ENCODE measurements around the gene TPST2.
"Not testable (repeated sequence)": the region's sequence is repeated elsewhere in the genome, so short reads cannot be mapped to it uniquely, and the experiment has no call there.

TPST2 gene

GRCh38 chr22:26528518-26528917, 61.4 kb downstream of the TPST2 start:
- DNase-seq = not testable (repeated sequence)

- DNase-seq = no peak
These were observed 62.1 kb downstream of the TPST2 start for GRCh38 chr22:26527574-26528465.

- no peak for DNase-seq
These were observed 62.8 kb downstream of the TPST2 start for GRCh38 chr22:26527167-26527566.

DNA sequence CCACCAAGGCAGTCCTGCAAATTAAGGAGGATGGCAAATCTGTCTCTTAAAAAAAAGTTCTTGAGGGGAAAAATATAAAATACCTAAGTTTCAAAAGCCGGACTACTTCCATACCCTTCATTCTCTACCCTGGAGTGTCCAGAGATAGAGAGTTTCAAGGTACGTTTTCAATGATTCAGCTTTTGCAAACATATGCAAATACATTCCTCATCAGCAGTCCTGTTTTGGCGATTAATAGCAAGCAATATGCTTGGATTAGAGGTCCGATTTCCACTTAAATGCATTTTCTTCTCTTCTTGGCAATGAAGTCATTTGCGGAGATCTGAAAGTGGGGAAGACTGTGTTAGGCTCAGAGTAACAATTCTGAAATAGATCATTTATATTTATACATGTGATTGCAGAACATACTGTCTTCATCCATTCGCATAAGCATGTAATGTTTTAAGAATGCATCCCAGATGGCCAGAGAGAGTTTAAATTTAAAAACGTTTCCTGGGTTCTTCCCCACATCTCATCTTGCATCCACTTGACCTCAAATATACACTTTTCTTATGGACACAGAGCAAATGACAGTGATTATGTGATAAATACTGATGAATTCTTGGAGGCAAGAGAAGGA, 63.9 kb downstream of the TPST2 start:
- DNase-seq = no peak

- DNase-seq = no peak
These were observed 65.1 kb downstream of the TPST2 start for GRCh38 chr22:26524870-26525269.

GRCh38 chr22:26522592-26522991, 67.3 kb downstream of the TPST2 start:
- DNase-seq = no peak

GRCh38 chr22:26522012-26522411, 67.9 kb downstream of the TPST2 start:
- DNase-seq = no peak

DNA sequence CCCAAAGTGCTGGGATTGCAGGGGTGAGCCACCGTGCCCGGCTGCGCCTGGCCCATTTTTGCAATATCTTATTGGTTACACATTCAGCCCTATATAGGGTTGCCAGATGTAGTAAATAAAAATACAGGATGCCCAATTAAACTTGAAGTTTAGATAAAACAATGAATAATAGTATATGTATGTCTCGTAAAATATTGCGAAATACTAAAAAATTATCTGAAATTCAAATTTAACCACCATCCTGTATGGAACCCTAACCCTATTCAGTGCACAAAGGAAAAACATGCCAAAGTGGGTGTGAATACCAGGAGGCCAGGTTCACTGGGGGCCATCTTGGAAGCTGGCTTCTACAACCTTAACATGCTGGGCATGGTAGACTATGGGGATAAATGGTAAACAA, 72.5 kb downstream of the TPST2 start:
- DNase-seq = no peak

DNA sequence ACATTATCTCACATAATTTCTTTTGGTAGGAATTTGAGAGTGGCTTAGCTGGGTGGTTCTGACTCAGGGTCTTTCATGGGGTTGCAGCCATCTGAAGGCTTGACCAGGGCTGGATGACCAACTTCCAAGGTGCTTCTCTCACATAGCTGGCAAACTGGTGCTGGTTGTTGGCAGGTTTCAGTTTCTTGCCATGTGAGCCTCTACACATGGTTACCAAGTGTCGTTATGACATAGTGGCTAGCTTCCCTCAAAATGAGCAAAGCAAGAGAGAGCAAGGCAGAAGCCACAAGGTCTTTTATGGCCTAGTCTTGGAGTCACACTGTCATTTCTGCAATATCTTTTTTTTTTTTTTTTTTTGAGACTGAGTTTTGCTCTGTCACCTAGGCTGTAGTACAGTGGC, 73.4 kb downstream of the TPST2 start:
- no peak for DNase-seq

DNA sequence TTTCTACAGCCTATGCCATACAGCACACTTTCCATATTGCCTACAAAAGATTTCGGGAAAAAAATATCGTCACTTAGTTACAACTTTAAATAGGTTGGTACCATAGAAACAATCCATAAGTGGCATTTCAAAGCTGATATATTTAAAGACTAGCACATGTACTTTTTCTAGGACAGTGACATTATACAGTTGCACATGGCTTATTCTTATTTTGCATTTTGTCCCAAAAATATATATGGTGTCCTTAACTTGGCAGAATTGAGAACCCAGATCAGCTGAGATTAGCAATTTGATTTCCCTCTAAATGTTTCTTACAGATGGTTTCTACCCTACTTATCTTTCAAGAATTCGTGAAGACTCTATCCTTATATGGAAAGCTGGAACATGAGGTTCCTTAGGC, 74.0 kb downstream of the TPST2 start:
- DNase-seq = no peak

DNA sequence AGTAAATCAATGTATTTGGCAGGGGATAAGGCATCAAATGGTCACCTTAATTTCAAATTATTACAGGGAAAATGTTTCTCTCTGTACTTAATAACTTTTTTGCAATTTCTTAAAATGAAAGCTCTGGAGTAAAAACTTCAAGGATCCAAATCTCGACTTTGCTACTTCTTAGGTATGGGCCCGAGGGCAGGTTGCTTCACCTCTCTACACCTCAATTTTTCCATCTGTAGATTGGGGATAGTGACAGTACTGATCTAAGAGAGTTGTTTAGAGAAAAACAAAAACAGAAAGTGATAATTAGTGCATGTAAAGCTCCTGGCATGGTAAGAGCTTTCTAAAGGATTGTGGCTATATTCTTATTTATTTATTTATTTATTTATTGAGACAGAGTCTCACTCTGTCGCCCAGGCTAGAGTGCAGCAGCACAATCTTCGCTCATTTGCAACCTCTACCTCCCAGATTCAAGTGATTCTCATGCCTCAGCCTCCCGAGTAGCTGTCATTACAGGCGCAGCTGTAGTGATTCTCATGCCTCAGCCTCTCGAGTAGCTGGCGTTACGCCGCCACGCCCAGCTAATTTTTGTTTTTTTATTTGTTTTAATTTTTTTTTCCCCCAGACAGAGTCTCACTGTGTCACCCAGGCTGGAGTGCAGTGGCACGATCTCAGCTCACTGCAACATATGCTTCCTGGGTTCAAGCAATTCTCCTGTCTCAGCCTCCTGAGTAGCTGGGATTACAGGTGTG, 75.3 kb downstream of the TPST2 start:
- DNase-seq = no peak

DNA sequence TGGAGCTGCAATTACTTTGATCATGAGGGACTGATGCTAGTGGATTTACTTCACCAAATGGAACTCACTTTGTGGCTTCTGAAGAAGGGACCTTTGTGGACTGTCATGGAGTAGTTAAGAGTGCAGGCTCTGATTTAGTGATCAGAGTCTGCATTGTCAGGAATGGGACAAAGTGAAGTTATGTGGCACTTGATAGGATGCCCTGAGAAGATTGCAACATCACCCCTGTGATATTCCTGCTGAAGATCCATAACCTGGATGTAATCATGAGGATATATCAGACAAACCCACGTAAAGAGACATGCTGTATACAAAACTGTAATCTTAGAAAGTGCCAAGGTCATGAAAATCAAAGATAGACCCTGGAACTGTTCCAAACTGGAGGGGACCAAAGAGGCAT, 76.1 kb downstream of the TPST2 start:
- no peak for DNase-seq

DNA sequence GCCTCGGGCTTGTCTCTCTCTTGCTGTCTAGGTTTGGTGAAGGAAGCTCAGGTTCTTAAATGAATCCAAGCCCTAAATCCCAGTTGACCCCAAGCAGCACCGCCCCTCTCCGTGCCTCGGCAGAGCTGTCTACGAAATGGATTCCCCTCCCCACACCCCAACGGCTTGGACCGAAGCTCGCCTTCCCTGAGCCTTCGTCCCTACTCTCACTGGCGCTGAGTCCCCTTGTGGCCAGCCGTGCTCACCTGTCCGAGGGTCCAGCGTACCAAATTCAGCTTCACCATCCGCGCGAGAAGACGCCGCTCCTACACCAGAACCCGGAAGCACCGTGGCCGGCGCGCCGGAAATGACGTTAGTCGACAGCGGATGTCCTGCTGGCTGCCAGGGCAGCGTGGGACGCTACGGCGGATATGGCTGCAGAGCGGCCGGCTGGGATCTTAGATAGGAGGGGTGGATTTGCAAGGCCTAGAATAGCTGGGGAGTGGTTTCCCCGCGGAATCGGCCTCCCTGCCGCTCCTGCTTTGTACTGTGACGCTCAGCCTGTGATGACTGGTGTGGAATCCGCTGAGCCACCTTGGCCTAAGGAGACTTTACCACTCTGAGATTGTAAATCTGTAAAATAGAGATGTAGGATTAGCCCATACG, 77.7 kb downstream of the TPST2 start, which contains the start of gene TFIP11:
TFIP11 (minus strand) TSS at position 325 of the 645 bp plus-strand sequence. CDS start 2,201 bp downstream, outside the sequence.
- peak; percentile 40 for DNase-seq

GRCh38 chr22:26508148-26508547, 81.8 kb downstream of the TPST2 start:
- DNase-seq = no peak

DNA sequence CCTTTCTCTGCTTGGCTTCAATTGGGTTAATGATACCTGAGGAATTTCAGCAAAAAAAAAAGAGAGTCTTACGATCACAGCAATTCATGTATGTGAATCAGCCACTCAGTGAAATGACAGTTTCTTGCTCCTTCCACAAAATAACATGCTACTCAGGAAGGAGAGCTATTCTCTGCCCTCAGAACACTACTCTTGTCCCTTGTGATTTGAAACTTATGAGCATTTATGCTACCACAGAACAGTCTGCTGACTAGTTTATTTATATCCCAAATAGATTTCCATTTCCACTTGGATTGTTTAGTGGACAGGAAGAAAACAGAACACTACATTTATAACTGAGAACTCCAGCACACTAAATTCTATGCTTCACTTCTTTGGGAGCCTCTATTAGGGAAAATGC, 86.2 kb downstream of the TPST2 start:
- DNase-seq = no peak

- no peak for DNase-seq
These were observed 87.0 kb downstream of the TPST2 start for GRCh38 chr22:26502688-26503561.

GRCh38 chr22:26501996-26502395, 87.9 kb downstream of the TPST2 start:
- no peak for DNase-seq

- no peak for DNase-seq
These were observed 90.7 kb downstream of the TPST2 start for GRCh38 chr22:26499188-26499703.

DNA sequence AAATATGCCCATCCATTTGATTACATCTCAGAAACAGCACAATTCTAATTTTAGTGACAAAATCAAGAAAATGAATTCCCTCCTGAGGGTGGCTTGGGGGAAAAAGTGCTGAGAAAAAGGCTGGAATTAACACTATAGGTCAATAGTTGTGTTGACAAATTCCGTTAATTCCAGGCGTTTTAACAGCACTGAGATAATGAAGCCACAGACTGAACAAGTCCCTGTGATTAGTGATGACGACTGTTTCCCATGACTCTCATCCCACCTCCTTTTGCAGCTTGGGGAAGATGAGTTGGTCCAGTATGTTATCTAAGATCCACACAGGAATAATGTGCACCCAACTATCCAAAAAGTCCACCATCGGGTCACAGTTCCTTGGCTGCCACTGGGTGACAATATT, 93.5 kb downstream of the TPST2 start:
- no peak for DNase-seq

DNA sequence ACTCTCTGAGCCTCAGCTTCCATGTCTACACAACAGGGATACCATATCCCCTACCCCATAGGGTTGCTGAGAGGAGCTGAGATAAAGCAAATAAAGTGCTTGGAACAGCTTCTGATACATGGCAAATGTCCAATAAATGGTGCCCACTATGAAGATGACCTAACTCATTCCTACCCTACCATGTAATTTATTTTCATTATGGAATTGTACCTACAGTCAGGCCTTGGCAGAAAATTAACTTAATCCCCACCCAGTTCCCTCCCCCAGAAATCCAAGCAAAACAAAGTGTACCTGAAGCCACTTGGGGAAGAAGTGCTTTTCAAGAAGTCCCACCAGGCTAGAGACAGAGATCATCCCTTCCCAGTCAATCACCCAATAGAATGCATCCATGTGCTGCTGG, 95.4 kb downstream of the TPST2 start:
- DNase-seq = peak; percentile 57

GRCh38 chr22:26492220-26492619, 97.7 kb downstream of the TPST2 start:
- DNase-seq = no peak

All from DMS79 (cell line).